OCI-LY3 (cell line): Measurements from ENCODE around the gene DNAAF5.

Source experiments
- CTCF ChIP-seq: fragments of 200-600, 300-600 bp; sonication (generic); IDR thresholded peaks from 2 replicates; pipeline ENCODE4 v1.5.1; 2014; ENCODE audit warnings: antibody characterized with exemption, low read length, low read depth
- EZH2phosphoT487 ChIP-seq: fragments of 200-600 bp; shearing (Covaris generic); IDR thresholded peaks from 2 replicates; pipeline ENCODE4 v1.6.1; 2018; ENCODE audit warnings: antibody characterized with exemption, mixed run types, low read depth

GRCh38 chr7:824081-824480 lies 97.6 kb downstream of the DNAAF5 start:
- TF ChIP-seq CTCF = no peak
- no peak for TF ChIP-seq EZH2phosphoT487
